Measurements from ENCODE around the gene DPH1.

GRCh38 chr17:2055292-2056205 is 25.6 kb downstream of the DPH1 start:
- TF ChIP-seq EZH2phosphoT487 (IDR thresholded peaks at IDR 0.05; ENCODE audit: borderline replicate concordance) (no peak), CTCF (conservative IDR thresholded peaks at IDR 0.05; ENCODE audit: low read length) (no peak)
